ENCODE measurements around the gene SLC6A17. TPM values are rescaled to one million over a fixed set of nuclear protein-coding genes. Genes with fewer than 3 reads are reported as not detected.

The SLC6A17 gene
- total RNA-seq, 1 donor from 2014 or later: 0.35 TPM

DNA sequence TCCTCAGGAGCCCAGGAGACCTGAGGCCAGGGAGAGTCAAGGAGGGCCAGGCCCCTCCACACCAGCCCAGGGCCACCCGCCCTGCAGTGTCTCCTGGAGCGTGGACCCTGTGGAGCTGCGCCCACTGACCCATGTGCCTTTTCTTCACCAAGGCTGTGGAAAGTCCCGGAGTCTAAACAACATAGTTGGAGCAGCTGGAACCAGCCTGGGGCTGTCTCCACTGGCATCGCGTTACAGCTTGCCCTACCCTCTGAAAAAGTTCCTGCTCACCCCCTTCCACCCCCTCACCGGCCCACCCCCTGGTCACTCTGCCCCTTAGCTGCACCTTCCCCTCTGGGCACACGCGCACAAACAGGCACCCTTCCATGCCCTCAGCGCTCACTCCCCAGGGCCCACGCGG, 78.1 kb downstream of the SLC6A17 start:
- H3K4me3 ChIP-seq (ENCODE audit: low read depth, low read length): no peak overlapping the region
- DNase-seq (ENCODE audit: low read depth): no peak
- TF ChIP-seq, protein P1, sequence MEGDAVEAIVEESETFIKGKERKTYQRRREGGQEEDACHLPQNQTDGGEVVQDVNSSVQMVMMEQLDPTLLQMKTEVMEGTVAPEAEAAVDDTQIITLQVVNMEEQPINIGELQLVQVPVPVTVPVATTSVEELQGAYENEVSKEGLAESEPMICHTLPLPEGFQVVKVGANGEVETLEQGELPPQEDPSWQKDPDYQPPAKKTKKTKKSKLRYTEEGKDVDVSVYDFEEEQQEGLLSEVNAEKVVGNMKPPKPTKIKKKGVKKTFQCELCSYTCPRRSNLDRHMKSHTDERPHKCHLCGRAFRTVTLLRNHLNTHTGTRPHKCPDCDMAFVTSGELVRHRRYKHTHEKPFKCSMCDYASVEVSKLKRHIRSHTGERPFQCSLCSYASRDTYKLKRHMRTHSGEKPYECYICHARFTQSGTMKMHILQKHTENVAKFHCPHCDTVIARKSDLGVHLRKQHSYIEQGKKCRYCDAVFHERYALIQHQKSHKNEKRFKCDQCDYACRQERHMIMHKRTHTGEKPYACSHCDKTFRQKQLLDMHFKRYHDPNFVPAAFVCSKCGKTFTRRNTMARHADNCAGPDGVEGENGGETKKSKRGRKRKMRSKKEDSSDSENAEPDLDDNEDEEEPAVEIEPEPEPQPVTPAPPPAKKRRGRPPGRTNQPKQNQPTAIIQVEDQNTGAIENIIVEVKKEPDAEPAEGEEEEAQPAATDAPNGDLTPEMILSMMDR (conservative IDR thresholded peaks at IDR 0.05; ENCODE audit: low read depth, low read length): no peak

DNA sequence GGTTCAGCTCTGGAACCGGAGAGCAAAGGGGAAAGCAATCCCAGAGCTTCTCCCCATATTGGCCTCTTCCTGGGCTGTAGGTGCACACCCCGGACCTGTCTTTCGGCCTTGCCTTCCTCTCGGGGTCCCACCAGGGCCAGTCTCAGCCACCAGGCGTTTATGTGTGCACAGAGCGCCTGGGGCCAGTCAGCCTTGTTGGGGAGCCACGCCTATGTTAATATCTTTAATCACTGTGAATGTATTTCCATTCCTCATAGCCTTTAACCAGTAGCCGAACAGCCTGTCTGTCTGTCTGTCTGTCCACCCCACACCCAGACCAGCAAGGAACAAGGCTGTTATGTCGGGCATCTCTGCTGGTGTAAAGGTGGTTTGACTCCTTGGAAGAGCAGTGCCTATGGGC, 78.6 kb downstream of the SLC6A17 start:
- no peak overlapping the region for H3K4me3 ChIP-seq (ENCODE audit: low read depth, low read length)
- TF ChIP-seq, protein P1 (conservative IDR thresholded peaks at IDR 0.05; ENCODE audit: low read depth, low read length): no peak
- DNase-seq (ENCODE audit: low read depth): no peak

DNA sequence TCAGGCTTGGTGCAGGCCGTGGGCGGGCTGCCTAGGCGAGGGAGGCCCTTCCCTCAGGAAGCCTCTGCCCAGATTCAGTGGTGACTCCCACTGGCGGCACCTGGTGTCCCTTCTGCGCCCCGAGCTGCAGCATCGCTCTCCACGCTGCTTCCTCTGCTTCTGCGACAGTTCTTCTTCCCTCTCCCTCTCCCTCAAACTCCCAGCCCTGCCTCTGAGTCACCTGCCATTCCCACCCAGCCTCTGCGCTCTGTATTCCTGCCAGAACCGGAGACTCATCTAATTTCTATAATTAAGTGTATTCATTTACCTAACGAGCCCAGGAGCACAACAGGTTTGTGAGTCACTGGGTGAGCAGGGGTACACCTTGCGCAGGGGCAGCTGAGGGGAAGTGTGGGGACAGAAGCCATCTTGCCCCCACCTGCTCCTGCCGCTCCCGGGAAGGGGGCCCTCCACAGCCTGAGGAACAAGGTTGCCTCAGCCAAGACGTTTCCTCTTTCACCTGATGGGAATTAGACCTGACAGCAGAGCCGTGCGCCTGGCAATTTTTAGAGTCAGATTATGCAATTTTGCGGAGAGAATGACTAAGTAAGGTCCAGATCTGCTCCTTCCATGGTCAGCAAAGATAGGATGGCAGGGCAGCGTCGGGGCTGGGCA, 79.2 kb downstream of the SLC6A17 start:
- TF ChIP-seq, protein P1 (conservative IDR thresholded peaks at IDR 0.05; ENCODE audit: low read depth, low read length): no peak
- no peak overlapping the region for H3K4me3 ChIP-seq (ENCODE audit: low read depth, low read length)
- peak; percentile 4 for DNase-seq (ENCODE audit: low read depth)

DNA sequence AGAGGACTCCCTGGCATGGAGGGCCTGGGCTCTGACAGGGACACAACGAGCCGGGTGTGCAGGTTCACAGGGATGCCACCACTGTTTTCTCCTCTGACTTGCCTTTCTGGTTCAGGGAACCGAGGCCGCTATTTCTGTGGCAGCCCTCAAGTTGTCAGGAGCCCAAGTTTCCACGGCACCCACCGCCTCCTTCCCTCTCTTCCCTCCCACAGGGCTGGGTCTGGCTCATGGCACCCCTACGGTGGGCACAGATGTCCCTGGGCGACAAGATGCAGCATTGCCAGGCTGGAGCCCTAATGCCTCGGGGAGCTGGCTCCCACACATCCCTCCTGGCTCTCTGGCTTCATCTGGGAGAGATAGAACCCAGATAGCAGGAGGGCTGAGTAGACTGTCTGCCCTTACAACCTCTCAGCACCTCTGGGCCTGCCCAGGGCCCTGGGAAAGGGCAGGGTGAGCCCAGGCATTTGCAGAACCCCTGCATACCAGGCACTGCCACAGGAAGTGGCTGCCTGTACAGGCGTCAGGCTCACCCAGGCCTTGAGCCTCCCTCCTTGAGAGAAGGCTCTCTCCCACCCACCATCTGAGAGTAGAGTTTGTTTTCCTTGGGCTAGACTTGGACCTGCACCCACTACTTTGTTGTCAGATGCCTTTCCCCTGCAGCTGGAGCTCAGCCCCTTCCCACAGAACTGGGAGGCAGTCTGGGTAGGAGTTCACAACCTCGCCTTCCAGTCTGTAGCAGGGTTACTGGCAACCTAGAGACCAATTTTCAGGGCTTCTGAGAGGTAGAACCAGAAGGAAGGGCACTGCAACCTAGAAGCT, 80.3 kb downstream of the SLC6A17 start:
- DNase-seq (ENCODE audit: low read depth): no peak
- TF ChIP-seq, protein P1 (conservative IDR thresholded peaks at IDR 0.05; ENCODE audit: low read depth, low read length): no peak
- no peak overlapping the region for H3K4me3 ChIP-seq (ENCODE audit: low read depth, low read length)

DNA sequence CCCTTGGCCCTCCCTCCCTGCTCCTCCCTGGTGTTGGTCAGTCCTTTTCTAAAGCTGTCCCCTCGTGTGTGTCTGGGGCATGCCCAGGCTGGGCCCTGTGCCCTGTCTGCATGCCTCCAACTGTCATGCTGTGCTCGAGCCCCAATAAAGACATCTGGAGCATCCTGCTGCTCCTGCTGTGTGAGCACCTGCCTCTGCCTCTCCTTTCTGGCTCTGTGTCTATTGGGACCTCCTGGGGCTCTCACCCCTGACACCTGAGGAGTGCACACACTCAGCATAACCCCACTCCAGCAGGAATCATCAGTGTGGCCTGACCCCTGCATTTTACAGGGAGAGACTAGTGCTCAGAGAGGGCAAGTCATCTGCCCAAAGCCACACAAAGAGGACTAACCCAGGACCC, 83.6 kb downstream of the SLC6A17 start:
- H3K4me3 ChIP-seq (ENCODE audit: low read depth, low read length): no peak overlapping the region
- no peak for DNase-seq (ENCODE audit: low read depth)
- TF ChIP-seq, protein P1 (conservative IDR thresholded peaks at IDR 0.05; ENCODE audit: low read depth, low read length): no peak

DNA sequence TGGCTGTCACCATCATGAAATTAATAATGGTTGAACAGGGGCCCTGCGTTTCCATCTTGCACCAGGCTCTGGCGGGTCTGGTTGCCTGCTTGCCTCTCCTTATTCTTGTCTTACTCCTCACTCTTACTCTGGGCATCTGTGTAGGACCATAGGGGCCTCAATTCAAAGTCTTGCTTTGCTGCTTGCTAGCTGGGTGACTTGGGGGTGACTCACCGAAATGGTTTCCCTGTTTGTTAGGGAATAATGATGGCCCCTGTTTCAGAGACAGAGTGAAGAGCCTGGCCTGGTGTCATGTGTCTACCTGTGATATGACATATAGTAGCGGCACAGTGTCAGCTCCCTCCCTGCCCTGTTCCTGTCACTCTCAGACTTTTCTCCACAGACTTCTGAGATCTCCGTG, 84.4 kb downstream of the SLC6A17 start:
- no peak overlapping the region for H3K4me3 ChIP-seq (ENCODE audit: low read depth, low read length)
- no peak for DNase-seq (ENCODE audit: low read depth)
- TF ChIP-seq, protein P1 (conservative IDR thresholded peaks at IDR 0.05; ENCODE audit: low read depth, low read length): no peak

Measured in epithelial cell of proximal tubule (primary cell).